ENCODE measurements around the gene AICDA.

The AICDA gene

DNA sequence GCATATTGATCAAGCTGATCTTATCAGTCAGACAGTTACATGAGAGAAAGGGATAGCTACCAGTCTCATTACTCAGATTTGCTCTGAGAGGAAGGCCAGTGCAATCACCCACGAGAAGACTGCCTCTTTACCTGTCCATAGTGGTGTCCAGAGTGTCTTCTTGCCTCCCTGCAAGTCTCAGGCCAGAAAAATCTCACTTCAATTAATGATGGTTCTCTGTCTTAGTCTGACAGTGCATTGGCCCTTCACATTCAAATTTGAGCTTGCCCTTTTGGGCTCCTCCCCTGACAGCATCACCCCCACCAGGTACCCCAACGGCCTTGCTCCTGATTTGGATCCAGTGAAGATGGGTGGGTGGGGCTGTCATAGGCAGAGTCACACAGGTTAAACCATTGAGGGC is at the start of gene AICDA:
Gene AICDA, minus strand, starts transcription at position 231 of the 400 bp plus-strand sequence. Its CDS starts 92 bp downstream, at position 139.
- no peak within 1 kb of the TSS for H3K4me3 ChIP-seq (ENCODE audit: low read depth, low read length)
- TF ChIP-seq POLR2A (IDR thresholded peaks at IDR 0.05; ENCODE audit: extremely low read depth, insufficient read length), result no peak
- TF ChIP-seq CTCF (IDR thresholded peaks at IDR 0.05; ENCODE audit: low read depth, low read length), result no peak
- no peak for TF ChIP-seq MAX (IDR thresholded peaks at IDR 0.05; ENCODE audit: low read depth, low read length)
- TF ChIP-seq MYC (IDR thresholded peaks at IDR 0.05; ENCODE audit: low read depth, low read length), result no peak
- DNase-seq (ENCODE audit: low read depth), result no peak

GRCh38 chr12:8661751-8662150 is 49.1 kb upstream of the AICDA start:
- no peak overlapping the region for H3K4me3 ChIP-seq (ENCODE audit: low read depth, low read length)
- TF ChIP-seq CTCF (IDR thresholded peaks at IDR 0.05; ENCODE audit: low read depth, low read length) (no peak), POLR2A (IDR thresholded peaks at IDR 0.05; ENCODE audit: extremely low read depth, insufficient read length) (no peak), MYC (IDR thresholded peaks at IDR 0.05; ENCODE audit: low read depth, low read length) (no peak), MAX (IDR thresholded peaks at IDR 0.05; ENCODE audit: low read depth, low read length) (no peak)
- no peak for DNase-seq (ENCODE audit: low read depth)

DNA sequence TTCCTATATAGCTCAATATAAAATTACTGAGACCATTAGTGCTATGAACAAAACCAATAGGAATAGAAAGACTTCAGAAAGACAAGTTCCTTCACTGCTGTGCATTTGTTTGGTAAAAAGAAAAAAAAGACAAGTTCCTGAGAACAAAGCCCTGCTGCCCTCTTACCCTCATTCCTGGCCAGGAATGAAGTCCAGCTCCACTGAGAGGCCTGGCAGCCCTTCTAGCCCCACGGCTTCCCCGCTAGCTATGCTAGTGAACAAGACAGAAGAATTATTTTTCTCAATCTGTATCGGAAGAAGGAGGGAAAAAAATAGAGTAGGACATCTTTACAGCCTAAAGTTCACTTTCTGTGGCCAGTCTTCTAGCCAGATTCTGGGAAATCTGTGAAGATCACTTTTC is 48.4 kb upstream of the AICDA start:
- H3K4me3 ChIP-seq (ENCODE audit: low read depth, low read length), result no peak overlapping the region
- no peak for TF ChIP-seq MAX (IDR thresholded peaks at IDR 0.05; ENCODE audit: low read depth, low read length)
- TF ChIP-seq CTCF (IDR thresholded peaks at IDR 0.05; ENCODE audit: low read depth, low read length), result no peak
- TF ChIP-seq POLR2A (IDR thresholded peaks at IDR 0.05; ENCODE audit: extremely low read depth, insufficient read length), result no peak
- no peak for TF ChIP-seq MYC (IDR thresholded peaks at IDR 0.05; ENCODE audit: low read depth, low read length)
- DNase-seq (ENCODE audit: low read depth), result no peak

DNA sequence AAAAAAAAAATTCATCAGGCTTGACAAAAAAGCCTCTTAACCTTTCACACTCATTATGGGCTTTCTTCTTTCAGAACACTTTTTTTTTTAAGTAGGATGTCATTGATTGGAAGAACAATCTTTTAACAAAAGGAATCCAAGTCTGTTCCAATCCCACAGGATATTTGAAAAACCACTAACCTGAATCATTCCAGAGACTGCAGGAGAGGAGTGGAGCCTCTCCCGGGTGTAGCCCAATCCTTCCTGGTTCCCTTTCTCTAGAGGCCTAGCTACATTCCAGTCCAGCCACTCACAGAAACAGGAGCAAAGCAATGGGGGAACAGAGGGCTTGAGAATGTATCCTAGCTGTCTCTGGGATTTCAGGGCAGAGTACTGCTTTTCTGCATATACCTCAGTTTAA is 45.7 kb upstream of the AICDA start:
- no peak for DNase-seq (ENCODE audit: low read depth)
- H3K4me3 ChIP-seq (ENCODE audit: low read depth, low read length), result no peak overlapping the region
- TF ChIP-seq CTCF (IDR thresholded peaks at IDR 0.05; ENCODE audit: low read depth, low read length) (no peak), POLR2A (IDR thresholded peaks at IDR 0.05; ENCODE audit: extremely low read depth, insufficient read length) (no peak), MYC (IDR thresholded peaks at IDR 0.05; ENCODE audit: low read depth, low read length) (no peak), MAX (IDR thresholded peaks at IDR 0.05; ENCODE audit: low read depth, low read length) (no peak)

GRCh38 chr12:8655421-8655820 is 42.8 kb upstream of the AICDA start:
- no peak overlapping the region for H3K4me3 ChIP-seq (ENCODE audit: low read depth, low read length)
- no peak for TF ChIP-seq MYC (IDR thresholded peaks at IDR 0.05; ENCODE audit: low read depth, low read length)
- TF ChIP-seq CTCF (IDR thresholded peaks at IDR 0.05; ENCODE audit: low read depth, low read length), result no peak
- no peak for TF ChIP-seq POLR2A (IDR thresholded peaks at IDR 0.05; ENCODE audit: extremely low read depth, insufficient read length)
- TF ChIP-seq MAX (IDR thresholded peaks at IDR 0.05; ENCODE audit: low read depth, low read length), result no peak
- no peak for DNase-seq (ENCODE audit: low read depth)
